B cell (primary cell): ENCODE measurements around the gene PLA2G4D. TPM values are rescaled to one million over a fixed set of nuclear protein-coding genes. Genes with fewer than 3 reads are reported as not detected.

Experiments
- ATAC-seq: fragments of 200-7000 bp; cut with Tn5 transposase; one replicate; pipeline ENCODE4 v1.10.0; 2021; ENCODE audit warnings: low read depth, mild to moderate bottlenecking, moderate number of reproducible peaks, moderate library complexity
- CTCF ChIA-PET: fragments of 350-600 bp; sonication (Branson Sonifier 250); formaldehyde crosslinking; loops from one replicate; lab custom pipeline; 2021; ENCODE audit warnings: antibody characterized with exemption, inconsistent platforms; lab: Charles Lee
- POLR2A ChIA-PET: fragments of 350-600 bp; sonication (Branson Sonifier 250); formaldehyde crosslinking; loops from one replicate; lab custom pipeline; 2021; ENCODE audit warnings: antibody characterized with exemption; lab: Charles Lee
- DNase-seq: peaks from one replicate; pipeline ENCODE4 v3.0.0; 2013
- H2AFZ ChIP-seq: 2 replicates; pipeline ENCODE4 v1.6.1; 2012; ENCODE audit warnings: mild to moderate bottlenecking, low read depth, low read length; ENCODE audit not compliant: insufficient read depth, poor library complexity, severe bottlenecking
- H3K27ac ChIP-seq, 2 donors: 1 replicate in 1 of 2; 2 replicates in 1 of 2; pipeline ENCODE4 v1.5.1; 2012 to 2013; ENCODE audit warnings: low read length in 2 of 2, mild to moderate bottlenecking in 2 of 2, moderate library complexity in 1 of 2
- H3K27me3 ChIP-seq, 4 experiments: fragments of 200-600 bp in 1 of 4; sonication (generic) in 1 of 4; replicated peaks in 1 of 4; 1 replicate in 2 of 4; 2 replicates in 2 of 4; pipeline versions ENCODE4 v1.6.1 to v1.7.0; 2013 to 2016; ENCODE audit warnings: low read length in 3 of 4, mild to moderate bottlenecking in 2 of 4, mixed read lengths in 1 of 4, moderate library complexity in 1 of 4; ENCODE audit not compliant: insufficient read depth in 4 of 4, control insufficient read depth in 3 of 4; ENCODE audit errors: control extremely low read depth in 1 of 4
- H3K36me3 ChIP-seq, 2 experiments: replicated peaks in 1 of 2; 1 replicate in 1 of 2; 2 replicates in 1 of 2; pipeline versions ENCODE4 v1.6.1 to v1.7.1; 2013; ENCODE audit warnings: low read length in 1 of 2; ENCODE audit not compliant: insufficient read depth in 2 of 2, control insufficient read depth in 1 of 2; ENCODE audit errors: control extremely low read depth in 1 of 2, extremely low read depth in 1 of 2
- H3K4me1 ChIP-seq, 2 donors: fragments of 200-600 bp in 1 of 2; sonication (generic) in 1 of 2; 1 replicate in 1 of 2; 2 replicates in 1 of 2; pipeline versions ENCODE4 v1.5.1 to v1.6.1; 2013 to 2017; ENCODE audit warnings: low read length in 2 of 2; ENCODE audit not compliant: control insufficient read depth in 2 of 2, insufficient read depth in 2 of 2
- H3K4me2 ChIP-seq: replicated peaks from 2 replicates; pipeline ENCODE3; 2012; ENCODE audit warnings: mild to moderate bottlenecking, low read depth, low read length; ENCODE audit not compliant: poor library complexity, severe bottlenecking
- H3K4me3 ChIP-seq, 5 experiments: fragments of 200-600 bp in 1 of 5; sonication (generic) in 1 of 5; 1 replicate in 3 of 5; 2 replicates in 2 of 5; pipeline versions ENCODE4 v1.5.1 to v1.7.0; 2011 to 2016; ENCODE audit warnings: low read length in 4 of 5, mild to moderate bottlenecking in 4 of 5, low read depth in 2 of 5, control low read depth in 1 of 5, moderate library complexity in 1 of 5; ENCODE audit not compliant: insufficient read depth in 1 of 5; ENCODE audit errors: control extremely low read depth in 1 of 5, extremely low read depth in 1 of 5
- H3K79me2 ChIP-seq: fragments of 200-600 bp; sonication (generic); one replicate; pipeline ENCODE4 v1.6.0; 2016; ENCODE audit warnings: low read length; ENCODE audit not compliant: control insufficient read depth, insufficient read depth
- H3K9ac ChIP-seq: fragments of 200-600 bp; sonication (generic); 2 replicates; pipeline ENCODE4 v1.6.1; 2017; ENCODE audit warnings: mild to moderate bottlenecking, low read length, moderate library complexity
- H3K9me3 ChIP-seq, 3 donors: one replicate each; pipeline versions ENCODE4 v1.6.1 to v1.7.1; 2013; ENCODE audit warnings: low read length in 2 of 3; ENCODE audit not compliant: control insufficient read depth in 2 of 3, insufficient read depth in 1 of 3; ENCODE audit errors: control extremely low read depth in 1 of 3
- H4K20me1 ChIP-seq: 2 replicates; pipeline ENCODE4 v1.6.0; 2012; ENCODE audit warnings: mild to moderate bottlenecking, low read length; ENCODE audit not compliant: insufficient read depth, control insufficient read depth, poor library complexity, severe bottlenecking
- H3K27ac Mint-ChIP-seq: one replicate; pipeline ENCODE4 v1.8.0; 2021; ENCODE audit warnings: mixed read lengths
- H3K27me3 Mint-ChIP-seq: one replicate; pipeline ENCODE4 v1.8.0; 2021; ENCODE audit warnings: mixed read lengths
- H3K4me1 Mint-ChIP-seq: one replicate; pipeline ENCODE4 v1.8.0; 2021; ENCODE audit warnings: mixed read lengths
- H3K4me3 Mint-ChIP-seq: one replicate; pipeline ENCODE4 v1.8.0; 2021; ENCODE audit warnings: mixed read lengths
- H3K9me3 Mint-ChIP-seq: one replicate; pipeline ENCODE4 v1.8.0; 2022; ENCODE audit warnings: mixed read lengths; ENCODE audit not compliant: insufficient read depth
- EZH2 ChIP-seq: IDR thresholded peaks from 2 replicates; pipeline ENCODE4 v1.6.1; 2012; ENCODE audit warnings: borderline replicate concordance, low read depth, mild to moderate bottlenecking, moderate library complexity, low read length; ENCODE audit not compliant: insufficient read depth, poor library complexity, severe bottlenecking
- WGBS: methylation state at CpG from one replicate; pipeline ENCODE4 v1.1.5; 2013; ENCODE audit warnings: missing lambda C conversion rate; ENCODE audit not compliant: insufficient coverage; 5-methylcytosine and 5-hydroxymethylcytosine counted together
- intact Hi-C: fragments of 100-400 bp; cut with micrococcal nuclease; formaldehyde crosslinking; loops from one replicate; pipeline ENCODE4 v1.10.0; 2022
- polyA plus RNA-seq: library from polyadenylated mRNA; depleted of rRNA; stranded (reverse); fragments of >200 nt; gene quantifications from 2 replicates; pipeline ENCODE4 v1.2.3, GENCODE V29; 2012
- total RNA-seq, 2 donors: library from RNA; stranded (reverse); fragments of 120-200 nt in 1 of 2; gene quantifications; 1 replicate in 1 of 2; 2 replicates in 1 of 2; pipeline versions ENCODE4 v1.2.3 to v1.2.4, GENCODE V29; 2013 to 2022
- TF ChIP-seq, protein P1 (sequence below): fragments of 200-600 bp; IDR thresholded peaks from one replicate; pipeline ENCODE4 v1.8.0; 2022; ENCODE audit warnings: antibody characterized with exemption, mild to moderate bottlenecking

The PLA2G4D gene
- total and polyA plus RNA-seq, 2 donors (not counting 1 experiment from before 2014, with no cell fraction given): not detected

DNA sequence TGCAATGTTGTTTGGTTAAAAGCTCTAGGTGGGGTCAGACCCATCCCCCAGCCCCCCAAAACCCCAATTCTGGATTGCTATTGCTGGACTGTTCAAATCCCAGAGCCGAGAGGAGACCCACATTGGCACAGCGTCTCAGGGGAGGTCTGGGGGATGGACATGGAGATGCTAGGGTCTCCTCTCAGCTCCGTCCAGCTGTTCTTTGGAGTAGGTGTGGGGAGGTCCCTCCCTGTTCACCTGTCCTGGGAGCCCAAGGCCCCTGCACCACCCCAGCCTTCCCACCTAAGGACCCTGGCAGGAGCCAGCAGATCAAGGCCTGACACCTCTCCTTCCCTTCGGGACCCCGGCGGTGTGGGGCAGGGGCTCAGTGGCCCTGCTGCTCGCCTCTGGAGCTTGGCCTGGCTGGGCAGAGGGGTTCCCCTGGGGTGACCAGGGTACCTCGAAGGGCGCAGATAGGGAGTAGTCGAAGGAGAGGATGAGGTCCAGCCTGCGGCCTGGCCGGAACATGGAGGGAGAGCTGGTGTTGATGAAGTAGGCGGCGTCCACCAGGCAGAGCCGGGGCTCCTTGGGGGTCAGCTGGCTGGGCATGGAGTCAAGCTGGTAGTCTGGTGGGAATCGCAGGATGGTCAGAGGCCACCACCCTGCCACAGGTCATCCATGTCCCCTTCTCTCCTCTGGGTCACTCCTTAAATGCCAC is 23.9 kb downstream of the PLA2G4D start:
- ChIA-PET POLR2A (no interaction called here), CTCF (interaction anchor here (1.3 to 1.4 kb wide), 2 partner anchors 10 to 13 kb away, joined by 3 to 4 read pairs; no protein-coding TSS in a partner anchor)
- no peak overlapping the region for H3K4me3 ChIP-seq
- intact Hi-C loops: no loop called here
- WGBS: 90% methylated on average over 9 of the region's 16 CpGs
- TF ChIP-seq, protein P1, sequence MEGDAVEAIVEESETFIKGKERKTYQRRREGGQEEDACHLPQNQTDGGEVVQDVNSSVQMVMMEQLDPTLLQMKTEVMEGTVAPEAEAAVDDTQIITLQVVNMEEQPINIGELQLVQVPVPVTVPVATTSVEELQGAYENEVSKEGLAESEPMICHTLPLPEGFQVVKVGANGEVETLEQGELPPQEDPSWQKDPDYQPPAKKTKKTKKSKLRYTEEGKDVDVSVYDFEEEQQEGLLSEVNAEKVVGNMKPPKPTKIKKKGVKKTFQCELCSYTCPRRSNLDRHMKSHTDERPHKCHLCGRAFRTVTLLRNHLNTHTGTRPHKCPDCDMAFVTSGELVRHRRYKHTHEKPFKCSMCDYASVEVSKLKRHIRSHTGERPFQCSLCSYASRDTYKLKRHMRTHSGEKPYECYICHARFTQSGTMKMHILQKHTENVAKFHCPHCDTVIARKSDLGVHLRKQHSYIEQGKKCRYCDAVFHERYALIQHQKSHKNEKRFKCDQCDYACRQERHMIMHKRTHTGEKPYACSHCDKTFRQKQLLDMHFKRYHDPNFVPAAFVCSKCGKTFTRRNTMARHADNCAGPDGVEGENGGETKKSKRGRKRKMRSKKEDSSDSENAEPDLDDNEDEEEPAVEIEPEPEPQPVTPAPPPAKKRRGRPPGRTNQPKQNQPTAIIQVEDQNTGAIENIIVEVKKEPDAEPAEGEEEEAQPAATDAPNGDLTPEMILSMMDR: no peak
- TF ChIP-seq EZH2: no peak
- H3K27me3 ChIP-seq: peaks cover 0 to 10% (median 0%) of the 10 kb centered on the region in 4 experiments
- Mint-ChIP-seq H3K27ac (no peak overlapping the region), H3K4me1 (peaks cover 2% of the 10 kb centered on the region), H3K9me3 (peaks cover 5% of the 10 kb centered on the region), H3K27me3 (peaks cover 34% of the 10 kb centered on the region), H3K4me3 (no peak overlapping the region)
- H3K27ac ChIP-seq: no peak overlapping the region
- DNase-seq: no peak
- H3K9ac ChIP-seq: no peak overlapping the region
- no peaks in the 10 kb centered on the region for H3K36me3 ChIP-seq
- no peak for ATAC-seq
- no peak overlapping the region for H2AFZ ChIP-seq
- H3K4me1 ChIP-seq: no peaks in the 10 kb centered on the region
- peaks cover 0 to 14% (median 0%) of the 10 kb centered on the region in 3 donors for H3K9me3 ChIP-seq
- no peaks in the 10 kb centered on the region for H4K20me1 ChIP-seq
- no peaks in the 10 kb centered on the region for H3K79me2 ChIP-seq
- no peak overlapping the region for H3K4me2 ChIP-seq
